Iris pigment epithelial cell (primary cell): ENCODE results near the gene SLC1A6.
"Not testable (repeated sequence)": the region's sequence is repeated elsewhere in the genome, so short reads cannot be mapped to it uniquely, and the experiment has no call there.

Experiments
- DNase-seq: peaks from one replicate; pipeline ENCODE4 v3.0.0-alpha.2; 2011; ENCODE audit warnings: low read depth

Gene SLC1A6

DNA sequence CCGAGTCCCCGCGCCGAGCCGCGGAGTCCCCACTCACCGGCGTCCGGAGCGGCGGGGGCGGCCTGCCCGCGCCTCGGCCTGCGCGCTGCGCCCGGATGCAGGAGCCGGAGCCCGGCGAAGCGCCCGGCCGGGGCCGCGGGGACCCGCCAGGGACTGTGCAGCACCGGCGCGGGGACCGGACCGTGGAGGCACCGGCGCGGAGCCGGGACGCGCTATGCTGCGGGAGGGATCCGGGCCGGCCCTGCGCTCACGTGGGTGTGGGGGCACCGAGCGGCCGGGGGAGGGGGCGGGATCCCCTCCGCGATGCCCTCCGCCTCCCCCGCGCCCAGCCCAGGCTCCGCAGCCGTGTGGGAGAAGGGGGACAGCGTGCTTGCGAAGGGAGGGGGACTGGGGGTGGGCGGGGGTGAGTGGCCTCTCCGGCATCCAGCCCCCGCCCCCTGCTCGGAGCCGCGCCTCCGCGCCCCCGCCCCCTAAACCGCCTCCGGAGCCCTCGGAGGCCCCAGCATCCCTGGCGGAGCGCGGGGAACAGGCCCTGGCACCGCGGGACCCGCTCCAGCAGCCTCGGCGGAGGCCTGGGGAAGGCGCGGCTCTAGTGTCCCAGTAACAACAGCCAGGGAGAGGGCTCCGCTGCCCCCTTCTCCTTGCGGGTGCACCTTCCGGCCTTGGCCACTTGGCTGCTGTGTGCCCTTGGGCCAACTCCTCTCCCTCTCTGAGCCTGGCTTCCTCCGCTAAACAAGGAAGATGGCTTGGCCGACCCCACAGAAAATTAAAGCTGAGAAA lies at the start of gene SLC1A6:
Gene SLC1A6, minus strand, starts transcription at position 389 of the 780 bp plus-strand sequence. CDS start 6,954 bp downstream, outside the sequence.
- DNase-seq, result no peak

DNA sequence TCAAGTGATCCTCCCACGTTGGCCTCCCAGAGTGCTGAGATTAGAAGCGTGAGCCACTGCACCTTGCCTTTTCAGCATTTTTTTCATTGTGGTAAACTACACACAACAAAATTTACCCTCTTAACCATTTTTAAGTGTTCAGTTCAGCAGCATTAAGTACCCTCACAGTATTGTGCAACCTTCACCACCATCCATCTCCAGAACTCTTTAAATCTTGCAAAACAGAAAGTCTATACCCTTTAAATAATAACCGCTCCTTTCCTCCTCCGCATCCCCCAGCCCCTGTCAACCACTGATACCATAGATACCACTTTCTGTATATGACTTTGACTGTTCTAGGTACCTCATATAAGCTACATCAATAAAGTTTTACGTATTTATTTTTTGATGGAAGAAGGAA lies 48.8 kb upstream of the SLC1A6 start:
- DNase-seq, result no peak

DNA sequence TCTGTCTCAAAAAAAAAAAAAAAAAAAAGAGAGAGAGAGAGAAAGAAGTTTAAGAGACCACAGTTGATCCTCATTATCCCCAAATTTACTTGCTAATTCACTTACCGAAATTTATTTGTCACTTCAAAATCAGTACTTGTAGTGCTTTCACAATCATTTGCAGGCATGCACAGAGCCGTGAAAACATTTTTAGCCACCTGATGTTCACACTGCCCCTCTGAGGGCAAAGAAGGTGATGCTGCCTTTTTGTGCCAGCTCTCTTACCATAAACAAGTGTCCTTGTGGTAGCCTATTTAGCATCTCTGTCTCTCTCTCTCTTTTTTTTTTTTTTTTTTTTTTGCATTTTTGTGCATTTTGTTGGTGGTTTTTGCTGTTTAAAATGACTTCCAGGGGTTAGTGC lies 45.6 kb upstream of the SLC1A6 start:
- no peak for DNase-seq

DNA sequence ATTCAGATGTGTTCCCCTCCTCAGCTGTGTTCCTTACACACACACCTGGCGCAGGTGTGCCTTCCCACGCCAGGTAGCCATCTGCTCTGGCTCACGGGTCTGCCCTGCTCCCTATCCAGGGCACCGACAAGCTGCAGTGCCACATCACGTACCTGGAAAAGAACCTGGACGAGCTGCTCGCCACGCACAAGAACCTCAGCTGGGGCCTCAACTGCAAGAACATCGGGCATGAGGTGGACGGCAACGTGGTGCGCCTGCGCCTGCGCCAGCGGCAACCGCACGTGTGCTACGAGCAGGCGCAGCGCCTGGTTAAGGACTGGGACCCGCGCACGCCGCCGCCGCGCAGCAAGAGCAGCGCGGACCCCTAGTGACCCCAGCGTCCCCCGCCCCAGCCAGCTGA lies 43.1 kb upstream of the SLC1A6 start:
- DNase-seq, result no peak

DNA sequence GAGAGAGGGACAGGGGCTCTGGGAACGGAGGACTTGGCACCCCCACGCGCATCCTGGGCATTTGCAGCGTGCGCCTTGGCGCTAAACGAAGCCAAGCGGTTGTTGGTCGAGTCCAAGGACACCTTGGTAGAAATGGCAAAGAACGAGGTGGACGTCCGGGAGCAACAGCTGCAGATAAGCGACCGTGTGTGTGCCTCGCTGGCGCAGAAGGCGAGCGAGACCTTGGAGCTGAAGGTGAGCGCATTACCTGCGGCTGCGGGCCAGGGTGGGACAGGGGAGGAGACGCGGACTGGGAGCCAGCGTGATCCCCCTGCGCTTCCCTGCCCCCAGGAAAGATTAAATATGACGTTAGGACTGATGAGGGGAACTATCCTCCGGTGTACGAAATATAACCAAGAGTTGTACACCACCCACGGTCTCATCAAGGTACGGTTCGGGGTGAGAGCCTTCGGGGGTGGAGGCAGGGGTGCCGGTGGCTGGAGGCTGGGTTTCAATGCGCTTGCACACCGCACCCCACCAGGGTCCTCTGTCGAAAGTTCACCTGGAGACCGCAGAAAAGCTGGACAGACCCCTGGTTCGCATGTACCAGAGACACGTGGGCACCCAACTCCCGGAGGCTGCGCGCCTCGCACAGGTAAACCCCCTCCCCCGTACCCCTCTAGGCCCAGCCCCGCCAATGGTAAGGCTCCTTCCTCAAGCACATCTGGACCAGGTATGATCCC lies 41.8 kb upstream of the SLC1A6 start:
- no peak for DNase-seq

DNA sequence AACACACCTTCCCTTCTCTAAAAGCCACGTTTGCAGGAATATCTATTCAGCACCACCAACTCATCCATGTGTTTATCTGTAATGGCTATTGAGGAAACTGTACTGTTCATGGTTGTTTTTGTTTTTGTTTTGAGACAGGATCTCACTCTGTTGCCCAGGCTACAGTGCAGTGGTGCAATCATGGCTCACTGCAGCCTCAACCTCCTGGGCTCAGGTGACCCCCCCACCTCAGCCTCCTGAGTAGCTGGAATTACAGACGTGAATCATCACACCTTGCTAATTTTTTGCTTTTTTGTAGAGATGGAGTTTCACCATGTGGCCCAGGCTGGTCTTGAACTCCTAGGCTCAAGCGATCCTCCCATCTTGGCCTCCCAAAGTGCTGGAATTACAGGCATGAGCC lies 39.2 kb upstream of the SLC1A6 start:
- DNase-seq, result not testable (repeated sequence)

DNA sequence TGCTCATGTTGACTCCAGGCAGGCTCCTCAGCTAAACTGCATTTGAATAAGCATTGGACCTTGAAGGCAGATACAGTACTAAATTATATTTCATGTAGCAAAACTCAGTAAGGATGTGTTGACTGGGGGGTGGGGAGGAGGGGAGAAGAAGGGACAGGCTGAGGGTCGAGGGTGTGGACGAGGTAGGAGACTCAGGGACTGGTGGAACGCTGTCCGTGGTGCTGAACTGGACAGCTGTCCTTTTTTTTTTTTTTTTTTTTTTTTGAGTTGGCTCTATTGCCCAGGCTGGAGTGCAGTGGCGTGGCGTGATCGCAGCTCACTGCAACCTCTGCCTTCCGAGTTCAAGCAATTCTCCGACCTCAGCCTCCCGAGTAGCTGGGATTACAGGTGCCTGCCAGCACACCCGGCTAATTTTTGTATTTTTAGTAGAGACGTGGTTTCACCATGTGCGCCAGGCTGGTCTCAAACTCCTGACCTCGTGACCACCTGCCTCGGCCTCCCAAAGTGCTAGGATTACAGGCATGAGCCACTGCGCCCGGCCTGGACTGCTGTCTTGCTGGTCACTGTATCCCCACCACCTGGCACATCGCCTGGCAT lies 36.4 kb upstream of the SLC1A6 start:
- DNase-seq, result peak; percentile 5

DNA sequence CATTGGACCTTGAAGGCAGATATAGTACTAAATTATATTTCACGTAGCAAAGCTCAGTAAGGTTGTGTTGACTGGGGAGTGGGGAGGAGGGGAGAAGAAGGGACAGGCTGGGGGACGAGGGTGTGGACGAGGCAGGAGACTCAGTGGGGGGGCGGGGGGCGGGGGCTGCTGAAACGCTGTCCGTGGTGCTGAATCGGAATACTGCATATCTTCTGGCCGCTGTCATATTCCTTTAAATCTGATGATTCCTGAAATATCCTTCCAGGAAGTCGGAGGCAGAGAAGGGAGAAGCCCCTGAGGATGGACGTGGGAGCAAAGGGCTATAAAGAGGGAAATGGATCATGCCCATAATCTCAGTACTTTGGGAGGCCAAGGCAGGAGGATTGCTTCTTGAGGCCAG lies 34.9 kb upstream of the SLC1A6 start:
- DNase-seq, result no peak

DNA sequence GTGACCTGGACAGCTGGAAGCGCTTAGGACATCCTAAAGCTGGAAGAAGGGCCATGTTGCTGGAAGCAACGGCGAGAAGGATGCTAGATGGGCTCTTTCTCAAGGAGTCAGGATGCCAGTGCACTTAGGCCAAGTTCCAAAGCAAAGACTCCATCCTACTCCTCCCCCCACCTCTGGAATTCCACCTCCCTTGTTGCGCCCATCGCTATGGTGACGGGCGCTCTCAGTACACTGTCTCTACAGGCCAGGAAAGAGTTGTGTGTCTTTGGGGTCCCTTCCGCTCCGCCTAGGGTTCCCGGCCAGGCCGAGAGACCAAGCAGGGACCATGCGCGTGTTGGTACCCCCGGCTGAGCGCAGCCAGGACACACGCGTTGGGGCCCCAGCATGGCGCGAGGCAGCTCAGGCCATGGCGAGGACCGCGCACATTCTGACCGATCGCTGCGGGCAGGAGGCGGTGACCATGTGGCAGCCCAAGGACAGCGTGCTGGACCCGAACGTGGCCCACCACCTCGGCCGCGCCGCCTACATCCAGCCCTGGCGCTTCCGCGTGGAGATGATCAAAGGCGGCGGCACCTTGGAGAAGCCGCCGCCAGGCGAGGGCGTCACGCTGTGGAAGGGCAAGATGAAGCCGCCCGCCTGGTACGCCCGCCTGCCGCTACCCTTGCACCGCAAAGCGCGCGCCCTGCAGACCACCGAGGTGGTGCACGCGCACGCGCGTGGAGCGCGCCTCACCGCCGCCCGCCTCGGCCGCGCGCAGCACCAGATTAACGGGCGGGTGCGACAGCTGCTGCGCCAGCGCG lies 31.0 kb upstream of the SLC1A6 start:
- DNase-seq, result peak; percentile 2

DNA sequence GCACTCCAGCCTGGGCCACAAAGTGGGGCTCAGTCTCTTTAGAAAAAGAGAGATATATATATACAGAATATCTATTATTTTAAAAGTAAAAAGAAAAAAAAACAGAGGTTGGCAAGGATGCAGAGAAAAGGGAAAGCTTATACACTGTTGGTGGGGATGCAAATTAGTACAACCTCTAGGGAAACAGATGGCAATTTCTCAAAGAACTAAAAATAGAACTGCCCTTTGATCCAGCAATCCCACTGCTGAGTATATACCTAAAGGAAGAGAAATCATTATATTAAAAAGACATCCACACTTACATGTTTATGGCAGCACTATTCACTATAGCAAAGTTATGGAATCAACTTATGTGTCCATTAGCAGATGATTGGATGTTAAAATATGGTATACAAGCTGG lies 28.6 kb upstream of the SLC1A6 start:
- DNase-seq, result no peak

DNA sequence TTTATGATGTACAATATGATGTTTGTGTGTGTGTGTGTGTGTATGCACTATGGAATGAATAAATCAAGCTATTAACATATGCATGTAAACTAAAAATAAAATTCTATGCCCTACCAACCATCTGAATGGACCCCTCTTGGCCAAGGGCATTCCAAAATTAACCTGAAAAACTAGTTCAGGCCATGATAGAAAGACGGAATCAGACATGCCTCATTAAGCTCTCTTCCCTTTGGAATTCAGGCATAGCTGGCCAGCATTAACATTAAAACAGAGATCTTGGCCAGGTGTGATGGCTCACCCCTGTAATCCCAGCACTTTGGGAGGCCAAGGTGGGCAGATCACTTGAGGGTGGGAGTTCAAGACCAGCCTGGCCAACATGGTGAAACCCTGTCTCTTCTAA lies 18.3 kb upstream of the SLC1A6 start:
- DNase-seq, result no peak

DNA sequence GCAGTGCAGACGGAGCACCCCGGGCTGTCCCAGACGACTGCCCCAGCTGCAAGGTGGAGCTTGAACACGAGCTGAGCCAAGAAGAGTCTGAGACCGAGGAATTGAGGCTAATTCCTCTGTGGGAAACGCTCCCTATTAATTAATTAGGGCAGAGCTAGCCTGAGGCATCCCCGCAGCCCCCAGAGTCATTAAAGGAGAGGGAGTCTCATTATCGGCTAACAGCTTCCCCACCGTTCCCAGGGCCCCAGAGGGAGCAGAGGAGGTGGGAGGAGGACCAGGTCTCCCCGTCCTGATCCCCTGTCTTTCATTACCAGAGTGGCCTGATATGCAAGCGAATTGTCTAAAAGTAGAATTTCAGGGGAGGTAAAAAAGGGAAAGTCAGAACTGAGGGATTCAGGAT lies 13.1 kb upstream of the SLC1A6 start:
- no peak for DNase-seq

DNA sequence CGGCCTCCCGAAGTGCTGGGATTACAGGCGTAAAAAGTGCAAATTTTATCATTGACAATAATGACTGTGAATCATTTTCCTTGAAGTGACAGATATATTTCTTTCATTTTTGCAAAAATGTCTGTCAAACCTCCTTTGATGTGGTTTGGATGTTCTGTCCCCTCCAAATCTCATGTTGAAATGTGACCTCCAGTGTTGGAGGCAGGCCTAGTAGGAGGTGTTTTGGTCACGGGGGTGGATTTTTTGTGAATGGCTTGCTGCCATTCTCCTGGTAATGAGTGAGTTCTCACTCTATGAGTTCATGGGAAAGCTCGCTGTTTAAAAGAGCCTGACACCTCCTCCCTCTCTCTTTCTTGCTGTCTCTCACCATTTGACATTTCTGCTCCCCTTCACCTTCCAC lies 5.5 kb upstream of the SLC1A6 start:
- DNase-seq, result no peak

DNA sequence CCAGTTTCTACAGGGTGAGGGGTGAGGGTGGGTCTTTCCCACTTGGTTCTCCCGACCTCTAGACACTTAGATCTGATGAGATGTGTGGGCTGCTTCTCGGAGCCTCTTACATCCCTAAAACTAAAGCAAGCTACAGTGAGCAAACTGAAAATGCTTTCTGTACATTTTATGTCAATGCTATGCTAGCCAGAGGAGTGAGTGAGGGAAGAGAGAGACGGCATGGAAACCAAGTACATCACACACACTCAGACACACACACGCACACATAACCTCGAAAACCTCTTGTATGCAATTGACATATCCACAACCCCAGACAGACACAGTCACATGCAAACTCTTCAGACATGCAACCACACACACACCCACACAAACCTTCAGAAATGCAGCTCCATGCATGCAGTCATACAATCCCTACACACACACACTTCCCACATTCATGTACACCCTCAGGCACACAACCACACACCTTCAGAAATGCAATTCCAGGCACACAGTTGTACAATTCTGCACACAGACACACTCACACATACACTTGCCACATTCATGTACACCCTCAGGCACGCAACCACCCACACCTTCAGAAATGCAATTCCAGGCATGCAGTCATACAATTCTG lies 1.4 kb downstream of the SLC1A6 start:
- DNase-seq, result no peak

DNA sequence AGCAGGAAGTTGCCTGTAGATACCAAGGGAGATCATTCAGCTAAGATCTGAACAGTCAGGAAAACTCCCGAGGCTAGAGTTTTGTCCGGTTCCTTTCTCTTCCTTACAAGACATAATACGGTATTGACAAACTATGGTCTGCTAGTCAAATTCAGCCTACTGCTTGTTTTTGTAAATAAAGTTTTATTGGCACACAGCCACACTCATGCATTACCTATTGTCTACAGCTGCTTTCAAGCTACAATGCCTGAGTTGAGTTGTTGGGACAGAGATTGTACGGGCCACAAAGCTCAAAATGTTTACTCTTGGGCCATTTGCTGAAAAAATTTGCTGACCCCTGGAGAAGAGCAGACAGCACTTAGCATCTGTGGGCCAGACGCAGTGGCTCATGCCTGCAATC lies 2.5 kb downstream of the SLC1A6 start:
- no peak for DNase-seq

DNA sequence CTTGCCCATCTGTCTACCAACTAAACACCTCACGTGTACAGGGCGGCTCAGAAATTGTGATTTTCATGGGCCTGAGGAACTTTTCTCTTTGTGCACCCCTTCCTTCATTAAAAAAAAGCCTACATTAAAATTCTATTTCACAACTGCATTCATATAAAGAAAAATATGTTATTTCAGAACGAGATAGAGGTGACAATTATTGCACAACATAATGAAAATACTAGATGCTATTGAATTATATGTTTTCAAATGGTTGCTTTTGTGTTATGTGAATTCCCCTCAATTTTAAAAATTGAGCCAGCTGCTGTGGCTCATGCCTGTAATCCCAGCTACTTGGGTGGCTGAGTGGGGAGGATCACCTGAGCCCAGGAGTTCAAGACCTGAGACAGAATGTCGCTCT lies 5.2 kb downstream of the SLC1A6 start:
- no peak for DNase-seq

DNA sequence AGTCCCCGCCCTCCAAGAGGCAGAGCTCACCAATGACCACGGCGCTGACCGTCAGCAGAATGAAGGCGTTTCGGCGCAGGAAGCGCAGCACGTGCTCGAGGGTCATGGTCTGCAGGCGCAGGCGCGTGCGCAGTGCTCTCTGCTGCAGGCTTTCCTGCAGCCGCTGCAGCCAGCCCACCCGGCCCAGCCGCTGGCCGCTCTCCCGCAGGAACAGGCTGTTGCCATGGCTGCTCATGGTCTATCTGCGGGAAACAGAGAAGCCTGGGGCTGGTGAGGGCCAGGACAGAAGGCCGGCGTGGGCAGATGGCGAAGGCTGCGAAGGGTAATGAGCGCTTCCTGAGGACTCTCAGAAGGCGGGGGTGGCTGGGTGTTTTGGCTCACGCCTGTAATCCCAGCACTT lies 7.0 kb downstream of the SLC1A6 start:
- no peak for DNase-seq

DNA sequence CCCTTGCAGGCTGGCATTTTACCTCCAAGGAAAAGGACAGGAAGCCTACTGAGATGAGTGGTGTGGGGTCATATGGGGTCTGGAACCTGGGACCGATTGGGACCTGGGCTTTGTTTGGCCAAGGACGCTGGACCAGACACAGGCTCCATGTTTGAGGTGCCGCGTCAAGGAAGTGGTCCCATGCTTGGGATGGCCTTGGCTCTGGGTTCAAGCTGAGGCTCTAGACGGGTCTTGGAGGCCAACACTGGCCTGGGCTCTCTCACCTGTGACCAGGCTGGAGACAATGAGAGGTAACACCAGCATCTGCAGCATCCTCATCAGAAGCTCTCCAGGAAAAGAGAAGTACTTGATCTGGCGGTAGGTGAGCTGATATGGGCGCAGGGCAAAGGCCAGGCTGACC lies 8.2 kb downstream of the SLC1A6 start:
- no peak for DNase-seq

DNA sequence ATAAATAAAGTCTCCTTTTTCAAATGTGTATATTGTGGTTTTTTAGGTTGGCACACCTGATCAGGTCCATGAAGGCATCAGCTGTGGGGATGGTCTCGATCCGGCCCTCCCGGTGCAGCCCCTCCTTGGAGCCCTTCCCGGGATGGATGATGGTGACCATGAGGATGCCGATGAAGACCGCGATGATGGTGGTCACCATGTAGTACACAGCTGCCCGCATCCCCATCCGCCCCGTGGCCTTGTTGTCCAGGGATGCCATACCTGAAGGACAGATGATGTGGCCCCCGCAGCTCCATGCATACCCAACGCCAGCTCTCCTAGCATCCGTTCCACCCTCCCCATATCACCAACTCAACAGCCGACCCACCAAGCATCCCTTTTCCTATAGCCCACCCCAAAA lies 11.4 kb downstream of the SLC1A6 start:
- no peak for DNase-seq

DNA sequence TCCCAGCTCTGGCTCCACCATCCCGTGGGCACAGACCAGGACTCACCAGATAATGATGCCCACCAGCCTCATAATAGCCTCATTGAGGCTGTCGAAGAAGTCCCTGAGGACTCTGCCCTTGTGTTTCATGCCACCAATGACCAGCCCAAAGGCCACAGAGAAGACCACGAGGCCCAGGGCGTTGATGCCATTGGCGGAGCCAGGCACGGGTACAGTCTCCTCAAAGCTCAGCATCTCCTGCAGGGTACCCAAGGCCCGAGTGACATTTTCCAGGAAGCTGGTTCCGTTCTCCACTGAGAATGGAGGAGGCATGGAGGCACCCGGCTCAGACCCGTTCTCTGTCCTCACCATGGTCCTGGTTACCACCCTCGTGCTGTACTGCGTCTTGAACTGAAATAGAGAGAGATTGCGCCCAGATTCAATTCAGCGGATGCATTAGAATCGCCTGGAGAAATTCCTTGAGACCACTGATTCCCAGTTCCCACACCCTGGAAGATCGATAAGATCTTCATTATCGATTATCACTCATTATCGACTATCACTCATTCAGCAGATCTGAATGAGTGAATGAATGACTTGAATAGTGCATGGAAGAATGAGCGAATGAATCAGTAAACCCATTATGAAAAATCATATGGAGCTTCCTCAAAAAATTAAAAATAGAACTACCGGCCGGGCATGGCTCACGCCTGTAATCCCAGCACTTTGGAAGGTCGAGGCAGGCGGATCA lies 17.5 kb downstream of the SLC1A6 start:
- DNase-seq, result no peak

DNA sequence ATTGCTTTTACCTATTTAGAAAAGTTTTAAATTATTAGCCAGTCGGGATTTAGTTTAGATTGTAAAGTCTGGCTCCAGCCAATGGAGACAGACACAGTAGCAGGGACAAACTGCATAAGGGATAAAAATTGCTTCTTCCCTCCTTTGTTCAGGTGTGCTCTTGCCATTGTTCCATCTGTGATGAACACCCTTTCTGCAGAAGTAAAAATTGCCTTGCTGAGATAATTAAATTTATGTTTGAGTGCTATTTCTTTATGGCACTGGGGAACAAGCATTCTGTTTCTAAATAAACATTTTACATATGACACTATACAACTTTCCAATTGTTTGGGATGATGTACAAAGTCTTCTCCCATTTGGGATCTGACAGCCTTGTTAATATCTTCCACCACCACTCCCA lies 20.4 kb downstream of the SLC1A6 start:
- DNase-seq, result no peak
